ENCODE measurements around the gene TOB1.

GRCh38 chr17:50820651-50821050 is 45.5 kb downstream of the TOB1 start:
- TF ChIP-seq CTCF (IDR thresholded peaks at IDR 0.05) (no peak), PBX3 (IDR thresholded peaks at IDR 0.05) (no peak)
